DMS 273 (cell line): ENCODE results near the gene GALNT16.
A peak's percentile ranks its signal among the peaks of the same experiment; 100 is the strongest.
"Not testable (repeated sequence)": the region's sequence is repeated elsewhere in the genome, so short reads cannot be mapped to it uniquely, and the experiment has no call there.

Experiments used
- DNase-seq: peaks from one replicate; lab custom pipeline; 2025; ENCODE audit not compliant: unreplicated experiment; lab: John Stamatoyannopoulos, UW

GALNT16 gene

GRCh38 chr14:69284170-69284569, 24.2 kb downstream of the GALNT16 start:
- DNase-seq = no peak

- DNase-seq = no peak
These were observed 25.8 kb downstream of the GALNT16 start for GRCh38 chr14:69285661-69286255.

GRCh38 chr14:69287098-69288010, 27.4 kb downstream of the GALNT16 start:
- DNase-seq = peak; percentile 52

GRCh38 chr14:69288011-69288771, 28.2 kb downstream of the GALNT16 start:
- DNase-seq = no peak

- no peak for DNase-seq
These were observed 29.2 kb downstream of the GALNT16 start for GRCh38 chr14:69288956-69289705.

GRCh38 chr14:69289811-69290520, 30.0 kb downstream of the GALNT16 start:
- no peak for DNase-seq

GRCh38 chr14:69290881-69291280, 30.9 kb downstream of the GALNT16 start:
- DNase-seq = not testable (repeated sequence)

- no peak for DNase-seq
These were observed 31.4 kb downstream of the GALNT16 start for GRCh38 chr14:69291396-69291795.

GRCh38 chr14:69291891-69292561, 32.1 kb downstream of the GALNT16 start:
- DNase-seq = no peak

GRCh38 chr14:69298131-69299071, 38.4 kb downstream of the GALNT16 start:
- DNase-seq = peak; percentile 12

GRCh38 chr14:69299286-69300035, 39.5 kb downstream of the GALNT16 start:
- peak; percentile 31 for DNase-seq

GRCh38 chr14:69300601-69301221, 40.8 kb downstream of the GALNT16 start:
- DNase-seq = no peak

GRCh38 chr14:69303086-69303485, 43.1 kb downstream of the GALNT16 start:
- no peak for DNase-seq

- DNase-seq = no peak
These were observed 52.6 kb downstream of the GALNT16 start for GRCh38 chr14:69312608-69313007.

- DNase-seq = no peak
These were observed 53.2 kb downstream of the GALNT16 start for GRCh38 chr14:69313176-69313575.

- no peak for DNase-seq
These were observed 54.4 kb downstream of the GALNT16 start for GRCh38 chr14:69314327-69314726.

GRCh38 chr14:69315301-69315700, 55.3 kb downstream of the GALNT16 start:
- DNase-seq = peak; percentile 69
